ENCODE results near the gene DLL4. TPM values are rescaled to one million over a fixed set of nuclear protein-coding genes. Genes with fewer than 3 reads are reported as not detected.

The DLL4 gene
- total RNA-seq, 1 donor from 2014 or later, result 43.9 TPM

- DNase-seq (ENCODE audit: low read depth, low spot score), result no peak
Observed at GRCh38 chr15:40988156-40988555, 59.0 kb downstream of the DLL4 start.

Other genes with a start within 250 kb of the DLL4 start
- 9.2 and 12.9 TPM in 2 replicates for gene RAD51, start 234.2 kb upstream of the DLL4 start, total RNA-seq
- gene RMDN3, start 174.1 kb upstream of the DLL4 start, total RNA-seq, result 26.9 and 37.8 TPM in 2 replicates
- gene GCHFR, start 165.3 kb upstream of the DLL4 start, total RNA-seq, result 10.6 and 12.9 TPM in 2 replicates
- 0.53 and 0.63 TPM in 2 replicates for gene C15orf62, start 159.4 kb upstream of the DLL4 start, total RNA-seq
- gene ZFYVE19, start 122.3 kb upstream of the DLL4 start, total RNA-seq, result 13.9 and 25.8 TPM in 2 replicates
- gene DNAJC17, start 121.9 kb upstream of the DLL4 start, total RNA-seq, result 38.2 and 48.7 TPM in 2 replicates
- gene PPP1R14D, start 100.6 kb upstream of the DLL4 start, total RNA-seq, result not detected in 2 replicates
- gene SPINT1, start 85.3 kb upstream of the DLL4 start, total RNA-seq, result 1.1 and 1.7 TPM in 2 replicates
- gene RHOV, start 55.1 kb upstream of the DLL4 start, total RNA-seq, result 0.07 TPM in 1 of 2 replicates, not detected in the other
- 48.7 and 50.8 TPM in 2 replicates for gene VPS18, start 34.9 kb upstream of the DLL4 start, total RNA-seq
- gene CHAC1, start 24.1 kb downstream of the DLL4 start, total RNA-seq, result 2.9 and 4.7 TPM in 2 replicates
- gene INO80, start 186.9 kb downstream of the DLL4 start, total RNA-seq, result 25.4 and 26.0 TPM in 2 replicates